HG02571 (cell line): ENCODE measurements around the gene ARG2.

ENCODE experiments used
- ATAC-seq: cut with Tn5 transposase; IDR thresholded peaks from one replicate; pipeline ENCODE4 v1.9.1; 2021; ENCODE audit warnings: mild to moderate bottlenecking, moderate library complexity; ENCODE audit not compliant: unreplicated experiment

Gene ARG2

GRCh38 chr14:67675219-67675582, 55.5 kb downstream of the ARG2 start:
- no peak for ATAC-seq

- ATAC-seq: no peak
Observed at GRCh38 chr14:67679006-67679405, 59.3 kb downstream of the ARG2 start.

- peak; percentile 92 for ATAC-seq
Observed at GRCh38 chr14:67680121-67680602, 60.4 kb downstream of the ARG2 start.

- no peak for ATAC-seq
Observed at GRCh38 chr14:67680941-67681340, 61.2 kb downstream of the ARG2 start.

GRCh38 chr14:67683842-67684241, 64.1 kb downstream of the ARG2 start:
- no peak for ATAC-seq

- no peak for ATAC-seq
Observed at GRCh38 chr14:67690011-67690410, 70.3 kb downstream of the ARG2 start.

- ATAC-seq: peak; percentile 80
Observed at GRCh38 chr14:67694791-67695393, 75.2 kb downstream of the ARG2 start.

GRCh38 chr14:67695394-67695949, 75.8 kb downstream of the ARG2 start, which contains the start of gene RDH11:
RDH11 (minus strand) TSS chr14:67695764; CDS start chr14:67695703, 61 bp downstream.
- ATAC-seq: peak; percentile 90

GRCh38 chr14:67697006-67697405, 77.3 kb downstream of the ARG2 start:
- no peak for ATAC-seq

GRCh38 chr14:67698179-67698578, 78.5 kb downstream of the ARG2 start:
- no peak for ATAC-seq
